ENCODE data around the gene SETD1A.

The SETD1A gene

GRCh38 chr16:30966033-30966619 is 8.6 kb downstream of the SETD1A start:
- no peak for DNase-seq (ENCODE audit: extremely low read depth, low read depth)
- TF ChIP-seq CTCF (IDR thresholded peaks at IDR 0.05; ENCODE audit: low read depth, low read length), result no peak

- no peak for TF ChIP-seq CTCF (IDR thresholded peaks at IDR 0.05; ENCODE audit: low read depth, low read length)
- no peak for DNase-seq (ENCODE audit: extremely low read depth, low read depth)
These were observed 10.2 kb downstream of the SETD1A start for GRCh38 chr16:30967795-30968194.

- TF ChIP-seq CTCF (IDR thresholded peaks at IDR 0.05; ENCODE audit: low read depth, low read length), result no peak
- no peak for DNase-seq (ENCODE audit: extremely low read depth, low read depth)
These were observed 11.8 kb downstream of the SETD1A start for GRCh38 chr16:30969246-30969842.

- no peak for DNase-seq (ENCODE audit: extremely low read depth, low read depth)
- no peak for TF ChIP-seq CTCF (IDR thresholded peaks at IDR 0.05; ENCODE audit: low read depth, low read length)
These were observed 13.7 kb downstream of the SETD1A start for GRCh38 chr16:30971298-30971697.

DNA sequence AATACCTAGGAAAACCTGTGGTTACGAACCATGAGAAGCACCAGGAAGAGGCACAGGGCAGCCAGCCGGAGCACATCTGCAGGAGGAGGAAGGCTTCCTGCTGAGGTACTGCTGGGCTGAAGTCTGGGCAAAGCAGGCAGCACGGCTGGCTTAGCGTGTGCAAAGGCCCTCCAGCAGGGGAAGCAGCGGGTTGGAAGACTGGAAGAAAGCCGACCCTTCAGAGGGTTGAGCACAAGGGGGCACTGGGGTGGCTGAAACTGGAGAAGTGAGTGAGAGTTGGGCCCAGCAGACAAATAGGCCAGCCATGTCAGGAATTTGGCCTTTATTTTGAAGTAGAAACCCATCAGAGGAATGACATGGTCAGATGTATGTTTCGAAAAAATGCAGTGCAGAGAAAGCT is 15.3 kb downstream of the SETD1A start:
- peak; percentile 4 for TF ChIP-seq CTCF (IDR thresholded peaks at IDR 0.05; ENCODE audit: low read depth, low read length)
- DNase-seq (ENCODE audit: extremely low read depth, low read depth), result no peak

- no peak for TF ChIP-seq CTCF (IDR thresholded peaks at IDR 0.05; ENCODE audit: low read depth, low read length)
- DNase-seq (ENCODE audit: extremely low read depth, low read depth), result no peak
These were observed 16.8 kb downstream of the SETD1A start for GRCh38 chr16:30974348-30974747.

- no peak for DNase-seq (ENCODE audit: extremely low read depth, low read depth)
These were observed 18.9 kb downstream of the SETD1A start for GRCh38 chr16:30976486-30976885.

More at GRCh38 chr16:30976486-30976885, 18.9 kb downstream of the SETD1A start:
- TF ChIP-seq CTCF (IDR thresholded peaks at IDR 0.05; ENCODE audit: low read depth, low read length), result no peak
